Peyer's patch (tissue), 4 donors: ENCODE results near the gene IRAK1BP1. TPM values are rescaled to one million over a fixed set of nuclear protein-coding genes. Genes with fewer than 3 reads are reported as not detected.

Experiments
- DNase-seq, 3 donors: peaks; one replicate each; pipeline ENCODE4 v3.0.0-alpha.2; 2017 to 2019
- H3K27ac ChIP-seq, 4 donors: fragments of 200-600 bp; sonication (generic); one replicate each; pipeline ENCODE4 v1.5.1; 2016 to 2019
- H3K27me3 ChIP-seq, 2 donors: fragments of 200-600 bp; sonication (generic); one replicate each; pipeline ENCODE4 v1.5.1; 2019
- H3K36me3 ChIP-seq, 3 donors: fragments of 200-600 bp; sonication (generic); one replicate each; pipeline ENCODE4 v1.5.1; 2016 to 2019
- H3K4me1 ChIP-seq, 4 donors: fragments of 200-600 bp; sonication (generic); one replicate each; pipeline ENCODE4 v1.5.1; 2016 to 2019
- H3K4me3 ChIP-seq, 4 donors: fragments of 200-600 bp; sonication (generic); 1 replicate in 3 of 4; 2 replicates in 1 of 4; pipeline ENCODE4 v1.5.1; 2016 to 2019; ENCODE audit warnings: mild to moderate bottlenecking in 1 of 4
- H3K9me3 ChIP-seq, 4 donors: fragments of 200-600 bp; sonication (generic); one replicate each; pipeline ENCODE4 v1.5.1; 2016 to 2019; ENCODE audit warnings: mild to moderate bottlenecking in 1 of 4
- POLR2A ChIP-seq, 2 donors: fragments of 450-650 bp; IDR thresholded peaks; one replicate each; pipeline ENCODE4 v1.5.1; 2017; ENCODE audit warnings: antibody characterized with exemption in 2 of 2, mild to moderate bottlenecking in 2 of 2, moderate library complexity in 2 of 2
- total RNA-seq, 4 donors: library from RNA; depleted of rRNA; stranded (reverse); fragments of >200 nt; gene quantifications; one replicate each; pipeline ENCODE4 v1.1.0, GENCODE V29; 2016
- TF ChIP-seq, protein P1 (sequence below), 6 experiments: fragments of 450-650 bp in 4 of 6; fragments of 200-600 bp in 2 of 6; sonication (generic) in 1 of 6; IDR thresholded peaks; one replicate each; pipeline ENCODE4 v1.5.1; 2017 to 2019; ENCODE audit warnings: antibody characterized with exemption in 6 of 6, mild to moderate bottlenecking in 3 of 6, moderate library complexity in 1 of 6

IRAK1BP1 gene, protein sequence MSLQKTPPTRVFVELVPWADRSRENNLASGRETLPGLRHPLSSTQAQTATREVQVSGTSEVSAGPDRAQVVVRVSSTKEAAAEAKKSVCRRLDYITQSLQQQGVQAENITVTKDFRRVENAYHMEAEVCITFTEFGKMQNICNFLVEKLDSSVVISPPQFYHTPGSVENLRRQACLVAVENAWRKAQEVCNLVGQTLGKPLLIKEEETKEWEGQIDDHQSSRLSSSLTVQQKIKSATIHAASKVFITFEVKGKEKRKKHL
- total RNA-seq, result 1 to 10 TPM; 1.4 to 3.6 (median 2.6) TPM

DNA sequence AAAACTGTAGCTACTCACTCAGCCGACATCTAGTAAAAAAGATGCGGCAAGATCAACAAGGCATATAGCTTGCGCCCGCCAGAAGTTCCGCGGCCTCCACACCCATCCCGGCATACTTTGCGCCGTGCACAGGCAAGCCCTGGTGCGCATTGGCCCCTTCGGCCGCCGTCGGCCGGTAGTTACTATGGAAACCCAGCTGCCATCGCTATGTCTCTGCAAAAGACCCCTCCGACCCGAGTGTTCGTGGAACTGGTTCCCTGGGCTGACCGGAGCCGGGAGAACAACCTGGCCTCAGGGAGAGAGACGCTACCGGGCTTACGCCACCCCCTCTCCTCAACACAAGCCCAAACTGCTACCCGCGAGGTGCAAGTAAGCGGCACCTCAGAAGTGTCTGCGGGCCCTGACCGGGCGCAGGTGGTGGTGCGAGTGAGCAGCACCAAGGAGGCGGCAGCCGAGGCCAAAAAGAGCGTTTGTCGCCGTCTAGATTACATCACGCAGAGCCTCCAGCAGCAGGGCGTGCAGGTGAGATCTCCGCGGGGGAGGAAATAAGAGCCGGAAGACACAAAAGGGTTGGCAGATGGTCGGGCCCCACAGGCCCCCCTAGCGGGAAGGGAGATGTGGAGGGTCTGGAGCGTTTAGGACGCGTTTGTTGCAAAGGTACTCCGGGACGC lies at the start of gene IRAK1BP1:
Gene IRAK1BP1 (plus strand): TSS at position 182 of the 671 bp plus-strand sequence. CDS start 26 bp downstream, at position 208.
- Histone ChIP-seq H3K4me3 (peak within 1 kb of the TSS; percentile 63 to 89 (median 72)), H3K36me3 (no peaks in the 10 kb centered on the region), H3K4me1 (peaks cover 0 to 7% (median 0%) of the 10 kb centered on the region in 4 donors), H3K27ac (peak within 1 kb of the TSS; percentile 2 to 80 (median 42)), H3K9me3 (no peaks in the 10 kb centered on the region), H3K27me3 (no peaks in the 10 kb centered on the region)
- TF ChIP-seq, protein P1, sequence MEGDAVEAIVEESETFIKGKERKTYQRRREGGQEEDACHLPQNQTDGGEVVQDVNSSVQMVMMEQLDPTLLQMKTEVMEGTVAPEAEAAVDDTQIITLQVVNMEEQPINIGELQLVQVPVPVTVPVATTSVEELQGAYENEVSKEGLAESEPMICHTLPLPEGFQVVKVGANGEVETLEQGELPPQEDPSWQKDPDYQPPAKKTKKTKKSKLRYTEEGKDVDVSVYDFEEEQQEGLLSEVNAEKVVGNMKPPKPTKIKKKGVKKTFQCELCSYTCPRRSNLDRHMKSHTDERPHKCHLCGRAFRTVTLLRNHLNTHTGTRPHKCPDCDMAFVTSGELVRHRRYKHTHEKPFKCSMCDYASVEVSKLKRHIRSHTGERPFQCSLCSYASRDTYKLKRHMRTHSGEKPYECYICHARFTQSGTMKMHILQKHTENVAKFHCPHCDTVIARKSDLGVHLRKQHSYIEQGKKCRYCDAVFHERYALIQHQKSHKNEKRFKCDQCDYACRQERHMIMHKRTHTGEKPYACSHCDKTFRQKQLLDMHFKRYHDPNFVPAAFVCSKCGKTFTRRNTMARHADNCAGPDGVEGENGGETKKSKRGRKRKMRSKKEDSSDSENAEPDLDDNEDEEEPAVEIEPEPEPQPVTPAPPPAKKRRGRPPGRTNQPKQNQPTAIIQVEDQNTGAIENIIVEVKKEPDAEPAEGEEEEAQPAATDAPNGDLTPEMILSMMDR (IDR thresholded peaks at IDR 0.05), result peak in 2 of 6 experiments; percentile 9
- no peak for TF ChIP-seq POLR2A (IDR thresholded peaks at IDR 0.05)
- DNase-seq, result peak; percentile 84 to 93 (median 87)

DNA sequence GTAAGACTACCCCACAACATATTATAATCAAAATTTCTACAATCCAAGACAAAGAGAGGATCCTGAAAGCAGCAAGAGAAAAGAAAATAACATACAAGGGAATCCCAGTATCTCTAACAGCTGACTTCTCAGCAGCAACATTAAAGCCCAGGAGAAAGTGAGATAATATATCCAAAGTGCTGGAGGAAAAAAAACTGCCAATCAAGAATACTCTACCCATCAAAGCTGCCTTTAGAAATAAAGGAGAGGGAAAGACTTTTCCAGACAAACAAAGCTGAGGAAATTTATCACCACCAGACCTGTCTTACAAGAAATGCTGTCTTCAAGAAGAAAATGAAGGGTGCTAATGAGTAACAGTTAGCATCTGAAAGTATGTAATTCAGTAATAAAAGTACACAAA lies 43.3 kb upstream of the IRAK1BP1 start:
- no peak for DNase-seq
- H3K4me1 ChIP-seq, result no peaks in the 10 kb centered on the region

DNA sequence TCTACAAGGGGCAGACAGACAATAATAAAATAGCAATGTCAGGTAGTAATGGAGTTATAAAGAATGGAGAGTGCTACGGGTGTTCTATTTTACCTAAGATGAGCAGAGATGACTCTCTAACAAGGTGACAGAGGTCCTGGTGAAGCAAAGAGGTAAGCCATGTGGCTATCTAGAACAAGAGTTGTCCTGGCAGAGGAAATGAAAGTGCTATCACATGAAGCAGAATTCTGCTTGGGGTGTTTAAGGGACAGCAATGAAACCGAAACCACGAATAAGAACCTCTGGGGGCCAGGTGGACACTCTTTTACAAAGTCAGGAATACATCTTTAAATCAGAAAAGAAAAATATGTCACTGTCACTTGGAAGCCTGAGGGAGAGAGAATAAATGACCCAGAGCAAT lies 37.9 kb upstream of the IRAK1BP1 start:
- Histone ChIP-seq H3K36me3 (no peaks in the 10 kb centered on the region), H3K27ac (no peak overlapping the region), H3K27me3 (no peaks in the 10 kb centered on the region), H3K9me3 (no peaks in the 10 kb centered on the region), H3K4me3 (no peak overlapping the region), H3K4me1 (peaks cover 0 to 4% (median 0%) of the 10 kb centered on the region in 4 donors)
- TF ChIP-seq, protein P1 (IDR thresholded peaks at IDR 0.05), result no peak
- no peak for TF ChIP-seq POLR2A (IDR thresholded peaks at IDR 0.05)
- DNase-seq, result no peak

More for the DNA sequence above, 43.3 kb upstream of the IRAK1BP1 start:
- TF ChIP-seq POLR2A (IDR thresholded peaks at IDR 0.05), result no peak
- TF ChIP-seq, protein P1 (IDR thresholded peaks at IDR 0.05), result no peak
- Histone ChIP-seq H3K27me3 (no peaks in the 10 kb centered on the region), H3K27ac (no peak overlapping the region), H3K4me3 (no peak overlapping the region), H3K9me3 (no peaks in the 10 kb centered on the region), H3K36me3 (no peaks in the 10 kb centered on the region)

DNA sequence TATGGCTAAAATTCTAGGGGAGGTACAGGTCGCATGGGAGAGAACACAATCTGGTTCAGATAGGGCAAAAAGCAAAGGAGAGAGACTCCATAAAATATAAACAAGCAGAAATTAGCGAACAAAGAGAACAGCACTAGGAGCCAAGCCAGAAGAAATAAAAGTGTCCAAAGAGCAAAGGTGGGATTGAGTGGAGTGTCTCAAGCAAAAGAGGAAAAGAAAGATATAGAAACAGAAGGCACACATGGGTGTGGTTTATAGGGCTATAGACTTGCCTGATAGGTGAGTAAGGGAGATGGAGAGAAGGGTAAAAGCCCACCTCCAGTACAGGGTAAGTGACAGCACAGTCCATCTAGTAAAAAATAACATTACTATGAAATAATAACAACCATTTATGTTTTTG lies 36.5 kb upstream of the IRAK1BP1 start:
- no peak for TF ChIP-seq POLR2A (IDR thresholded peaks at IDR 0.05)
- TF ChIP-seq, protein P1 (IDR thresholded peaks at IDR 0.05), result no peak
- no peaks in the 10 kb centered on the region for H3K36me3 ChIP-seq
- H3K27me3 ChIP-seq, result no peaks in the 10 kb centered on the region
- no peak overlapping the region for H3K27ac ChIP-seq
- DNase-seq, result no peak
- no peak overlapping the region for H3K4me3 ChIP-seq
- no peaks in the 10 kb centered on the region for H3K9me3 ChIP-seq
- peaks cover 0 to 4% (median 0%) of the 10 kb centered on the region in 4 donors for H3K4me1 ChIP-seq

DNA sequence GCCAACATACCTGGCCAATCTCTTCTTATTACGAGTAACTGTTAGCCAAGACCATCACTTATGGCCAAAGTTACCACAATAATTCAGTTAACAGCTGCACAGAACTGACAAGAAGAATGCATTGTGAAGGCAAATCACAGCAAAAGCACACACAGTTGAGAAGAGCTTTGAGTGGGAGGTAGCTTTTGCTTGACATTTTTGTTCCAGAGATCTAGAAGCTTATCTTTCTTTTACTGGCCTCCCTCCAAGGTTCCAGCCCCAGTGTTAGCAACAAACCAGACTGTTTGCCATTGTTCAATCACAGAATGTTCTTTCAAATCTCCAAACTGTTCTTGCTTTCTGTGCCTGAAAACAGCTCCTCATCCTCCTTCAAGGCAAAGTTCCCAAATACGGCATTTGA lies 35.9 kb upstream of the IRAK1BP1 start:
- Histone ChIP-seq H3K27me3 (no peaks in the 10 kb centered on the region), H3K4me3 (no peak overlapping the region), H3K36me3 (no peaks in the 10 kb centered on the region), H3K4me1 (peaks cover 0 to 4% (median 0%) of the 10 kb centered on the region in 4 donors), H3K27ac (no peak overlapping the region), H3K9me3 (no peaks in the 10 kb centered on the region)
- no peak for DNase-seq
- TF ChIP-seq, protein P1 (IDR thresholded peaks at IDR 0.05), result no peak
- TF ChIP-seq POLR2A (IDR thresholded peaks at IDR 0.05), result no peak
